Stromal cell of bone marrow (primary cell): ENCODE data around the gene HSPA12A.
"Not testable (repeated sequence)": the region's sequence is repeated elsewhere in the genome, so short reads cannot be mapped to it uniquely, and the experiment has no call there.

Experiments
- DNase-seq: peaks from one replicate; pipeline ENCODE4 v3.0.0-alpha.2; 2012; ENCODE audit warnings: low read depth

HSPA12A gene

GRCh38 chr10:116715839-116716377 lies 26.5 kb downstream of the HSPA12A start:
- no peak for DNase-seq

DNA sequence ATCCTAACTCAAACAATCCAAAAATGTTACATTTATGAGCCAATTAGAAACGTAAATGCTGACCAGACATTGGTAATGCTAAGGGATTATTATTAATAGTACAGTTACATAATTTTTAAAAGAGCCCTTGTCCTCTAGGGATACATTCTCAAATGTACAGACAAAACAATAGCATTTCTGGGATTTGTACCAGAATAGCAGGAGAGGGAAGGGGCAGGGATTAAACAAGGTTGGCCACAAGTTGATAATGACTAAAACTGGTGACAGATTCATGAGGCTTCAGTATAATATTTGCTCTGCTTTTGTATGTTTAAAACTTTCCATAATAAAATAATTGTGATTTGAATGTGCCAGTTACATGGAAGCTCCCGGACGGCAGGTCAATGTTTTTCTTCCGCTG lies 27.0 kb downstream of the HSPA12A start:
- no peak for DNase-seq

- DNase-seq, result no peak
These were observed 28.5 kb downstream of the HSPA12A start for GRCh38 chr10:116713846-116714245.

- no peak for DNase-seq
These were observed 29.3 kb downstream of the HSPA12A start for GRCh38 chr10:116712989-116713543.

DNA sequence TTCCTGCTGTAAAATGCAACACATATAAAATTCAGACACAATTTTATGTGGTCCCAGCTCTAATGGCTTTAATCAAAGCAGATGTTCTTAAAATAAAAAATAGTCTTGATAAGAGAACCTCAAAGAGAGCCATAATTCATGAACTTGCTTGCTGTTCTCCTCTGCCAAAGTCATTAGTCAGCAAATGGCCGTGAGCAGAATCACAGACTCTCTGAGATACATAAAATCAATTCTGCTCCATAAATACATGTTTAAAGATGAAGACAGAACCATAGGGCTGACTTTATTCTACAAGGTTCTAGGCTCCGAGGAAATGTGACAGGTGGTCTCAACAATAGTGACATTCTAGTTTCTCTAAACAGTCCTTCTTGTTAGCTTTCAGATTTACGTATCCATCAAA lies 29.8 kb downstream of the HSPA12A start:
- no peak for DNase-seq

- not testable (repeated sequence) for DNase-seq
These were observed 30.6 kb downstream of the HSPA12A start for GRCh38 chr10:116711803-116712202.

- no peak for DNase-seq
These were observed 32.3 kb downstream of the HSPA12A start for GRCh38 chr10:116710076-116710475.

DNA sequence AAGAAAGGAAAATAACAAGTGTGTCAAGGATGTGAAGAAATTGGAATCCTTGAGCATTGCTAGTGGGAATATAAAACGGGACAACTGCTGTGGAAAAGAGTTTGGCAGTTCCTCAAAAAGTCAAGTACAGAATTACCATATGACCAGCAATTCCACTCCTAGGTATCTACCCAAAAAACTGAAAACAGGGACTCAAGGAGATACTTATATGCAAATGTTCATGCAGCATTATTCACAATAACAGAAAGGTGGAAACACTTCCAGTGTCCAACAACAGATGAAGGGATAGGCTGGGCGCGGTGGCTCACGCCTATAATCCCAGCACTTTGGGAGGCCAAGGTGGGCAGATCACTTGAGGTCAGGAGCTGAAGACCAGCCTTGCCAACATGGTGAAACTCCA lies 33.5 kb downstream of the HSPA12A start:
- DNase-seq, result no peak

DNA sequence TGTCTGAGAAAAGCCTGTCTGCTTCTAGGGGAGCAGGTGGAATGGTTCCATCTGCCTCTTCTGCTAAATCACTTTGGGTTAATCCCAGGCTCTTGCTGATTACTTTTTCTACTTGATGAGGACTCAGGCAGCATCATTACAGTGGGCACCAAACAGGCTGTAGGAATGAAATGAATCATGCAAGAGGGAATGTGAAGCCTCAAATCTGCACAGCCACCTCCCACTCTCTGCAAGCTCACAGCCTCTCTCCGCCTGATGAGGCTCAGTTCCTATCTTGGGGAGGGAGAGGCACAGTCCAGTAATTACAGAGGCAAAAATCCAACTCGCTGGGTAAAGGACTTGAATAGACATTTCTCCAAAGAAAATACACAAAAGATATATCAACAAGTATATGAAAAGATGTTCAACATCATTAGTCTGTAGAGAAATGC lies 34.0 kb downstream of the HSPA12A start:
- DNase-seq, result peak; percentile 69

DNA sequence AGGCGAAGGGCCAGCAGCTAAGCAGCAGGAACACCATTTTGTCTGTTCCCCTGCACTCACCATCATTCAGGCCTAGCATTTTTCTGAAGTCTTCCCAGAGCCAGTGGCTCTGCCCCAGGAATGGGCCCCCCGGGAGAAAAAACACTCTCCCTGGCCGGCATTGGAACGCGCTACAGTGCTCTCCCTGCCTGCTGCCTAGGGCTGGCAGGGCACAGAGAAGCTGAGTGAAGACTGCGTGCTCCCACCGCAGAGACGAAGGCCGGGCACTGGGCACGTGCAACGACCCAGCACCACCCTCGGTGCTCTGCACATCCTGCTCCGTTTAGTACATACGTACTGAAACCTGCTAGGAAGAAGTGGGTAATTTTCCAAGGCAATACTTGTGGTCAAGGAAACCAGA lies 34.4 kb downstream of the HSPA12A start:
- DNase-seq, result no peak

GRCh38 chr10:116706281-116706680 lies 36.1 kb downstream of the HSPA12A start:
- no peak for DNase-seq

DNA sequence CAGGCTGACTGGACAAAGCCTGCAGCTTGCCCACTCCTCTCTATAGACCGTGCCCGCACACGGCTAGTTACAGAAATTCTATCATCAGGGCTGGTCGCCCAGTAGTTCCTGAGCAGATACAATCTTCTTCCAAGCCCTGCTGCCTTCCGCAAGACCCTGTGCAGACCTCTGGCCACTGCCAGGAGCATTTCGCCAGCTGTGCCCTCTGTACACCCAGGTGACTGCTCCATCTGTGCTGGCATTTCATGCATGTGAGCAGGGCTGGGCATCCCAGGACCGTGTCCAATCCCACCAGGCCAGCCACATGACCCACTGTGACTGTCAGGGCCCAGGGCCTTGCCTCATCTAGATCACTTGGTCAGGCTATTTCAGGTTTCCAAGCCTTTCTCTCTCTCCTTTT lies 36.9 kb downstream of the HSPA12A start:
- no peak for DNase-seq

DNA sequence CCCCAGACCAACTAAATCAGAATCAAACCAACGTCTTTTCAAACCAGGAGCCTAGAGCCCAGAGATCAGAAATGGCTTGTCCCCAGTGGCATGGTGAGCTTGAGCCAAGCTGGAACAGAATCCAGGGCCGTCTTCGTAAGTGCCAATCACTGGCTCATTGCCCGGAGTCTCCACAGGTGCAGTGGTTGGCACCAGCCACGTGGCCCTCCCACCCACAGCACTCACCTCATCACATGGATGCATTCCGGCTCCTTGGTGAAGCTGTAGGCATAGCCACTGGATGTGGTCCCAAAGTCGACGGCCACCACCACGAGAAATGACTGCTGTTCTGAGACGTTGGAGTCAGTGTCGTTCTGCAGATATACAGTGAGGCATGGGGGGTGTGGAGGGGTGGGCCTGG lies 37.4 kb downstream of the HSPA12A start:
- DNase-seq, result no peak

- DNase-seq, result no peak
These were observed 40.2 kb downstream of the HSPA12A start for GRCh38 chr10:116702165-116702564.

DNA sequence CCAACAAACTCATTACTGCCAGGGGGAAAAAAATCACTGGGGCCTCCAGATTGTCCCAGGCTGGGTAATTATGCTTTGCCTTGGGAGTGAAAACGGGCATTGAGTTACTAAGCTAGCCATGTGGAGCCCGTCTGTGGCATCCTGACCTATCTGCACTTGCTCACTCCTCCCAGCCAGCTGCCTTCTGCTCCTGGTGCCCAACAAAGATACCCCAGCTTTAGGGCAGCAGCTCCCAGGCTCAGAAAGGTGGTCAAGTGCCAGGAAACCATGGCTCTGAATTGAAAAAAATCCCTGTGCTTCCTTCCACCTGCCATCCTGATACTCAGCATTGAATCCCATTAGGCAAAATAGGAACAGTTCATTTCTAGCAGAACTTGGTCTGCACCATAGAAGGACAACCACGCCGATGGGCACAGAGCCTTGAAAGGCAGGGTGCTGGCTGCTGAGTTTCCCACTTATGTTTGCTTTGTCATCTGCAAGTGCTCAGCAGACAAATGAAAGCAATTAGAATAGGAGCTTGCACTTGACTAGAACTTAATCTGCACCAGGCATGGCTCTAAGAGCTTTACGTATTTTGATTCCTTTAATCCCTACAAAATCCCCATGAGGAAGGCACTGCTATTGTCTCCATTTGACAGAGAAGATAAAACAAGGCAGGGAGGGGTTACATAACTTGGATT lies 42.8 kb downstream of the HSPA12A start:
- DNase-seq, result no peak

GRCh38 chr10:116699049-116699448 lies 43.3 kb downstream of the HSPA12A start:
- no peak for DNase-seq

GRCh38 chr10:116698364-116698763 lies 44.0 kb downstream of the HSPA12A start:
- DNase-seq, result no peak

- DNase-seq, result no peak
These were observed 44.5 kb downstream of the HSPA12A start for GRCh38 chr10:116697816-116698215.

DNA sequence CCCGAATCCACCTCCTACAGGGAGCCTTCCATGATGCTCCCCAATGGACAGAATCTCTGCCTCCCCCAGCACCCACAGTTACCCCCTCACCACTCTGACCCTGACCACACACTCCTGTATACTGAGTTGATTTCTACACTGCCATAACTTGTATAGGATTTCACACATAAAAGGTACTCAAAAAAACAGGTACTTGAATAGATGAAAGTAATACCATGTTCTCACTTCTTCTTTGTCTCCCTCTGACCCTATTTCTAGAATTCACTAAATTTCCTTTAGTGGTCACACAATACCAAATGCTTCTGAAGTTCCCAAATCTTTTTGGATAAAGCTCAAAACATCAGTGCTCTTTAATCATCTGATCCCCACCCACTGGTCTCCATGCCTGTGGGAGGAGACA lies 45.4 kb downstream of the HSPA12A start:
- DNase-seq, result no peak

DNA sequence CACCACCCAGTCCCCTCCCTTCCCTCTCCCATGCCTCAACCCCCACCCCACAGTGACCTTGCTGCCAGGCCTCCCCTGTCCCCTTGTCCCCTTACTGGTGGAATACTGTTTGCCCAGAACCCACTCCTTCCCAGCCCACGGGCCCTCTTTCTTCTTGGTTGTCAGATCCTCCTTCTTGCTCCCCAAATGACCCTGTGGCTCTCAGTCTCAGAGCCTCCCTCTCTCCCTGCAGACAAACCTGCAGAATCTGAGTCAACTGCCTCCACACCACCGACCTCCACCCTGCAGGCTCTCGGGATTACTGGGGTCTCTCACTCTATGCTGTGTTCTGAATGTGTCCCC lies 47.5 kb downstream of the HSPA12A start:
- DNase-seq, result no peak

DNA sequence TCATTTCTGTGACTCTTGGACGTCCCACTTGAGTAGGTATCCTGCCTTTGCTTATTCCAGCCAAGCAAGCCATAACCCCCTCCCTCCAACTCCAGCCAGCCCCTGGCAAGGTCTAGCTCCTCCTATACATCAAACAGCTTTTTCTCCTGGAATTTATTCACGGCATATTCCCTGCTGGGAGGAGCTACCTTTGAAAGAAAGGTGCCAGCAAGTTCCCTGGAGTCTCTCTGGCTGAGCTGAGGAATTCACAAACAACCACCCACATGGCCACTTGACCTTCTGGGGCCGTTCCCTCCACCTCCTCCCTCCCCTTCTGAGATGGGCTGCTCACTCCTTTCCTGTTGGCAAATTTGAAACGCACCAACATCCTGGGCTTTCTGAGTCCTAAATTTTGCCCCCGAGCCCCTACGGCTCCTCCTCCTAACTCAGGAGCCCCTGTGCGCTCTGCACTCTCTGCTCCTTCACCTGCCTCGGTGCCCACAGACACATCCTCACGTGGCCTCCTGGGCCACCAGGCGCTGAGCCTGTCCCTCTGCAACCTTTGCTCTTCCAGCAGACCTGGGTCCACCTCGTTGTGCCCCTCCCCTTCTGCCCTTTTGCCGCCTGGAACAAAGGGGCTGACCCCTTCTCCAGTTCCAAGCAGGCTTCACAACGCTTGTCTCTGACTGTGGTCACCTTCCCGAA lies 48.0 kb downstream of the HSPA12A start:
- no peak for DNase-seq

- DNase-seq, result no peak
These were observed 50.1 kb downstream of the HSPA12A start for GRCh38 chr10:116692225-116692624.

DNA sequence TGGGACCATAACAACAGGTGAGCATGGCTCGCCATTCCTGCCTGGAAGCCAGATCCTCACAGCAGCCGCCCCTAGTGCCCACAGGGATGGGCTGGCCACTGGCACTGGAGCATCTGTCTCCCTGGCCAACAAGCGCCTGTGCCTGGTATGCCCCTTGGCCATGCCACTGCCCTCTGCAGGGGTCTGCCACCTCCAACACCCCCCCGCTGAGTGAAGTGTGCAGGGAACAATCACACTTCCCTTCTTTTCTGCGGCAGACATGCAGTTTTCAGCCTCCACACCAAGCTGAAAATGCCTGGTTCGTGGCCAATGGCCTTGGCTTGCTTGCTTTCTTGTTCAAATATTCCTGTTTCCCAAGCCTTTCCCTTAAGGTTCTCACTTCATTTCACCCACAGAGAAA lies 50.7 kb downstream of the HSPA12A start:
- DNase-seq, result no peak
